D721Med (cell line): ENCODE data around the gene MTUS2.

Experiments
- DNase-seq: peaks from one replicate; pipeline ENCODE4 v3.0.0; 2011; ENCODE audit warnings: low spot score; ENCODE audit not compliant: insufficient read length
- FAIRE-seq: peaks from 2 replicates; lab custom pipeline; 2011; peaks lifted over from hg19 to GRCh38; lab: Jason Lieb, UNC
- CTCF ChIP-seq: IDR thresholded peaks from 2 replicates; pipeline ENCODE4 v1.5.1; 2012; ENCODE audit warnings: mild to moderate bottlenecking, control low read depth; ENCODE audit not compliant: insufficient read depth; ENCODE audit errors: missing control alignments

Gene MTUS2

GRCh38 chr13:28964803-28965202 lies 144.7 kb downstream of the MTUS2 start:
- FAIRE-seq, result no peak
- no peak for TF ChIP-seq CTCF
- no peak for DNase-seq

- DNase-seq (no peak), FAIRE-seq (no peak)
- no peak for TF ChIP-seq CTCF
Measured at GRCh38 chr13:28967029-28967915, 147.1 kb downstream of the MTUS2 start.

GRCh38 chr13:28976195-28976594 lies 156.1 kb downstream of the MTUS2 start:
- DNase-seq (no peak), FAIRE-seq (no peak)
- TF ChIP-seq CTCF, result no peak

- FAIRE-seq (no peak), DNase-seq (no peak)
- TF ChIP-seq CTCF, result no peak
Measured at GRCh38 chr13:28976636-28977035, 156.5 kb downstream of the MTUS2 start.

GRCh38 chr13:28978574-28978973 lies 158.4 kb downstream of the MTUS2 start:
- no peak for TF ChIP-seq CTCF
- DNase-seq (no peak), FAIRE-seq (no peak)

- no peak for DNase-seq
- FAIRE-seq, result no peak
- TF ChIP-seq CTCF, result no peak
Measured at GRCh38 chr13:28981530-28981929, 161.4 kb downstream of the MTUS2 start.

GRCh38 chr13:28983641-28984040 lies 163.5 kb downstream of the MTUS2 start:
- FAIRE-seq (no peak), DNase-seq (no peak)
- TF ChIP-seq CTCF, result no peak
